ENCODE results near the gene TYR.
"Not testable (repeated sequence)": the region's sequence is repeated elsewhere in the genome, so short reads cannot be mapped to it uniquely, and the experiment has no call there.

The TYR gene

GRCh38 chr11:89203814-89204213, 26.1 kb downstream of the TYR start:
- no peak for DNase-seq (ENCODE audit: low read depth)
- TF ChIP-seq CTCF (IDR thresholded peaks at IDR 0.05; ENCODE audit: insufficient read depth, low read depth, low read length, missing control alignments): no peak
- no peak overlapping the region for H3K4me3 ChIP-seq (ENCODE audit: low read length)

GRCh38 chr11:89205378-89205777, 27.7 kb downstream of the TYR start:
- DNase-seq (ENCODE audit: low read depth): peak; percentile 12
- peak; percentile 39 for TF ChIP-seq CTCF (IDR thresholded peaks at IDR 0.05; ENCODE audit: insufficient read depth, low read depth, low read length, missing control alignments)
- H3K4me3 ChIP-seq (ENCODE audit: low read length): no peak overlapping the region

- peak; percentile 25 for DNase-seq (ENCODE audit: low read depth)
- H3K4me3 ChIP-seq (ENCODE audit: low read length): no peak overlapping the region
- no peak for TF ChIP-seq CTCF (IDR thresholded peaks at IDR 0.05; ENCODE audit: insufficient read depth, low read depth, low read length, missing control alignments)
Measured at GRCh38 chr11:89220684-89221339, 43.1 kb downstream of the TYR start.

- H3K4me3 ChIP-seq (ENCODE audit: low read length): no peak overlapping the region
- no peak for DNase-seq (ENCODE audit: low read depth)
- no peak for TF ChIP-seq CTCF (IDR thresholded peaks at IDR 0.05; ENCODE audit: insufficient read depth, low read depth, low read length, missing control alignments)
Measured at GRCh38 chr11:89235083-89235482, 57.4 kb downstream of the TYR start.

- DNase-seq (ENCODE audit: low read depth): no peak
- no peak for TF ChIP-seq CTCF (IDR thresholded peaks at IDR 0.05; ENCODE audit: insufficient read depth, low read depth, low read length, missing control alignments)
Measured at GRCh38 chr11:89235976-89236375, 58.3 kb downstream of the TYR start.

GRCh38 chr11:89247007-89247406, 69.3 kb downstream of the TYR start:
- DNase-seq (ENCODE audit: low read depth); H3K4me3 ChIP-seq (ENCODE audit: low read length): not testable (repeated sequence)

More at GRCh38 chr11:89235976-89236375, 58.3 kb downstream of the TYR start:
- H3K4me3 ChIP-seq (ENCODE audit: low read length): no peak overlapping the region

GRCh38 chr11:89249196-89249595, 71.5 kb downstream of the TYR start:
- DNase-seq (ENCODE audit: low read depth): no peak
- no peak overlapping the region for H3K4me3 ChIP-seq (ENCODE audit: low read length)
- no peak for TF ChIP-seq CTCF (IDR thresholded peaks at IDR 0.05; ENCODE audit: insufficient read depth, low read depth, low read length, missing control alignments)

- not testable (repeated sequence) for DNase-seq (ENCODE audit: low read depth); H3K4me3 ChIP-seq (ENCODE audit: low read length)
Measured at GRCh38 chr11:89261483-89261882, 83.8 kb downstream of the TYR start.

All from epithelial cell of esophagus (primary cell).